IPS-15b (cell line): ENCODE measurements around the gene MAGI2.
"Not testable (repeated sequence)": the region's sequence is repeated elsewhere in the genome, so short reads cannot be mapped to it uniquely, and the experiment has no call there.

Experiments used
- H3K27me3 ChIP-seq: one replicate; pipeline ENCODE4 v1.6.1; 2013; ENCODE audit warnings: low read length; ENCODE audit not compliant: control insufficient read depth, insufficient read depth
- H3K36me3 ChIP-seq: one replicate; pipeline ENCODE4 v1.6.1; 2013; ENCODE audit warnings: low read length; ENCODE audit not compliant: control insufficient read depth, insufficient read depth
- H3K4me1 ChIP-seq: one replicate; pipeline ENCODE4 v1.6.1; 2013; ENCODE audit warnings: mild to moderate bottlenecking, low read length; ENCODE audit not compliant: control insufficient read depth, insufficient read depth
- H3K4me3 ChIP-seq: one replicate; pipeline ENCODE4 v1.5.1; 2013; ENCODE audit warnings: low read depth, low read length
- H3K9ac ChIP-seq: one replicate; pipeline ENCODE4 v1.6.1; 2013; ENCODE audit warnings: low read depth, mild to moderate bottlenecking, low read length
- H3K9me3 ChIP-seq: one replicate; pipeline ENCODE4 v1.6.1; 2013; ENCODE audit warnings: mild to moderate bottlenecking, low read length; ENCODE audit not compliant: control insufficient read depth, insufficient read depth

MAGI2 gene

GRCh38 chr7:79130715-79131114 lies 322.8 kb downstream of the MAGI2 start:
- no peak overlapping the region for H3K4me3 ChIP-seq
- no peaks in the 10 kb centered on the region for H3K9me3 ChIP-seq
- H3K36me3 ChIP-seq, result no peaks in the 10 kb centered on the region
- H3K4me1 ChIP-seq, result no peaks in the 10 kb centered on the region
- no peaks in the 10 kb centered on the region for H3K27me3 ChIP-seq
- H3K9ac ChIP-seq, result no peak overlapping the region

- H3K9me3 ChIP-seq, result no peaks in the 10 kb centered on the region
- no peak overlapping the region for H3K9ac ChIP-seq
- no peaks in the 10 kb centered on the region for H3K4me1 ChIP-seq
- H3K36me3 ChIP-seq, result no peaks in the 10 kb centered on the region
- no peak overlapping the region for H3K4me3 ChIP-seq
- H3K27me3 ChIP-seq, result no peaks in the 10 kb centered on the region
Measured at GRCh38 chr7:79124331-79124730, 329.1 kb downstream of the MAGI2 start.

- Histone ChIP-seq H3K4me3 (no peak overlapping the region), H3K27me3 (no peaks in the 10 kb centered on the region), H3K9ac (no peak overlapping the region), H3K36me3 (no peaks in the 10 kb centered on the region), H3K4me1 (no peaks in the 10 kb centered on the region), H3K9me3 (no peaks in the 10 kb centered on the region)
Measured at GRCh38 chr7:79118143-79118542, 335.3 kb downstream of the MAGI2 start.

- Histone ChIP-seq H3K27me3 (no peaks in the 10 kb centered on the region), H3K4me3 (no peak overlapping the region), H3K9me3 (no peaks in the 10 kb centered on the region), H3K9ac (no peak overlapping the region), H3K36me3 (no peaks in the 10 kb centered on the region), H3K4me1 (no peaks in the 10 kb centered on the region)
Measured at GRCh38 chr7:79096361-79096805, 357.1 kb downstream of the MAGI2 start.

- no peak overlapping the region for H3K9ac ChIP-seq
- no peaks in the 10 kb centered on the region for H3K9me3 ChIP-seq
- no peaks in the 10 kb centered on the region for H3K36me3 ChIP-seq
Measured at GRCh38 chr7:79093421-79093820, 360.0 kb downstream of the MAGI2 start.

GRCh38 chr7:79091661-79092060 lies 361.8 kb downstream of the MAGI2 start:
- Histone ChIP-seq H3K36me3 (no peaks in the 10 kb centered on the region), H3K9me3 (no peaks in the 10 kb centered on the region), H3K9ac (no peak overlapping the region), H3K27me3 (no peaks in the 10 kb centered on the region), H3K4me1 (no peaks in the 10 kb centered on the region), H3K4me3 (no peak overlapping the region)

More at GRCh38 chr7:79093421-79093820, 360.0 kb downstream of the MAGI2 start:
- Histone ChIP-seq H3K4me3 (no peak overlapping the region), H3K27me3 (no peaks in the 10 kb centered on the region), H3K4me1 (no peaks in the 10 kb centered on the region)

- no peaks in the 10 kb centered on the region for H3K27me3 ChIP-seq
- H3K4me1 ChIP-seq, result no peaks in the 10 kb centered on the region
- no peaks in the 10 kb centered on the region for H3K36me3 ChIP-seq
- no peaks in the 10 kb centered on the region for H3K9me3 ChIP-seq
- no peak overlapping the region for H3K4me3 ChIP-seq
- H3K9ac ChIP-seq, result no peak overlapping the region
Measured at GRCh38 chr7:79091011-79091410, 362.5 kb downstream of the MAGI2 start.

- Histone ChIP-seq H3K4me3 (no peak overlapping the region), H3K9ac (no peak overlapping the region), H3K27me3 (no peaks in the 10 kb centered on the region), H3K4me1 (no peaks in the 10 kb centered on the region), H3K36me3 (no peaks in the 10 kb centered on the region), H3K9me3 (no peaks in the 10 kb centered on the region)
Measured at GRCh38 chr7:79090543-79090942, 362.9 kb downstream of the MAGI2 start.

- no peak overlapping the region for H3K4me3 ChIP-seq
- no peaks in the 10 kb centered on the region for H3K27me3 ChIP-seq
- no peaks in the 10 kb centered on the region for H3K9me3 ChIP-seq
- H3K36me3 ChIP-seq, result no peaks in the 10 kb centered on the region
- H3K4me1 ChIP-seq, result no peaks in the 10 kb centered on the region
- H3K9ac ChIP-seq, result no peak overlapping the region
Measured at GRCh38 chr7:79084423-79084822, 369.0 kb downstream of the MAGI2 start.

GRCh38 chr7:79079919-79080554 lies 373.4 kb downstream of the MAGI2 start:
- no peak overlapping the region for H3K9ac ChIP-seq

GRCh38 chr7:79078273-79078672 lies 375.2 kb downstream of the MAGI2 start:
- no peak overlapping the region for H3K4me3 ChIP-seq
- no peak overlapping the region for H3K9ac ChIP-seq
- no peaks in the 10 kb centered on the region for H3K9me3 ChIP-seq
- no peaks in the 10 kb centered on the region for H3K27me3 ChIP-seq
- no peaks in the 10 kb centered on the region for H3K4me1 ChIP-seq
- no peaks in the 10 kb centered on the region for H3K36me3 ChIP-seq

More at GRCh38 chr7:79079919-79080554, 373.4 kb downstream of the MAGI2 start:
- no peaks in the 10 kb centered on the region for H3K27me3 ChIP-seq
- H3K4me3 ChIP-seq, result no peak overlapping the region
- no peaks in the 10 kb centered on the region for H3K9me3 ChIP-seq
- no peaks in the 10 kb centered on the region for H3K4me1 ChIP-seq
- no peaks in the 10 kb centered on the region for H3K36me3 ChIP-seq

GRCh38 chr7:79071187-79071586 lies 382.3 kb downstream of the MAGI2 start:
- not testable (repeated sequence) for H3K27me3 ChIP-seq, H3K36me3 ChIP-seq, H3K9ac ChIP-seq, H3K4me3 ChIP-seq, H3K9me3 ChIP-seq, H3K4me1 ChIP-seq
